HG02840 (cell line): Measurements from ENCODE around the gene CLCN5.

Experiments
- ATAC-seq: cut with Tn5 transposase; IDR thresholded peaks from one replicate; pipeline ENCODE4 v1.9.1; 2021; ENCODE audit warnings: mild to moderate bottlenecking, moderate library complexity, moderate number of reproducible peaks; ENCODE audit not compliant: unreplicated experiment, low FRiP score

The CLCN5 gene

GRCh38 chrX:50073601-50074000 lies 151.2 kb downstream of the CLCN5 start:
- ATAC-seq: no peak

GRCh38 chrX:50075630-50076339 lies 153.4 kb downstream of the CLCN5 start:
- ATAC-seq: no peak

GRCh38 chrX:50081282-50081889 lies 159.0 kb downstream of the CLCN5 start:
- ATAC-seq: no peak

GRCh38 chrX:50082741-50083140 lies 160.3 kb downstream of the CLCN5 start:
- no peak for ATAC-seq

GRCh38 chrX:50088645-50089044 lies 166.2 kb downstream of the CLCN5 start:
- ATAC-seq: no peak

- no peak for ATAC-seq
These were observed 171.2 kb downstream of the CLCN5 start for GRCh38 chrX:50093625-50094024.

GRCh38 chrX:50097071-50097470 lies 174.7 kb downstream of the CLCN5 start:
- no peak for ATAC-seq

GRCh38 chrX:50098241-50098640 lies 175.8 kb downstream of the CLCN5 start:
- no peak for ATAC-seq

- ATAC-seq: no peak
These were observed 176.4 kb downstream of the CLCN5 start for GRCh38 chrX:50098749-50099148.

GRCh38 chrX:50099331-50099730 lies 176.9 kb downstream of the CLCN5 start:
- no peak for ATAC-seq

GRCh38 chrX:50100188-50100587 lies 177.8 kb downstream of the CLCN5 start:
- ATAC-seq: no peak

GRCh38 chrX:50103176-50103575 lies 180.8 kb downstream of the CLCN5 start:
- ATAC-seq: no peak

GRCh38 chrX:50103866-50104566 lies 181.6 kb downstream of the CLCN5 start:
- no peak for ATAC-seq

GRCh38 chrX:50106051-50106675 lies 183.8 kb downstream of the CLCN5 start:
- no peak for ATAC-seq

- ATAC-seq: no peak
These were observed 185.1 kb downstream of the CLCN5 start for GRCh38 chrX:50107470-50107869.

- ATAC-seq: no peak
These were observed 185.9 kb downstream of the CLCN5 start for GRCh38 chrX:50108264-50108663.

- ATAC-seq: no peak
These were observed 189.3 kb downstream of the CLCN5 start for GRCh38 chrX:50111742-50112141.

- ATAC-seq: no peak
These were observed 191.7 kb downstream of the CLCN5 start for GRCh38 chrX:50114113-50114512.

GRCh38 chrX:50115973-50116372 lies 193.6 kb downstream of the CLCN5 start:
- no peak for ATAC-seq

GRCh38 chrX:50117476-50117875 lies 195.1 kb downstream of the CLCN5 start:
- no peak for ATAC-seq

GRCh38 chrX:50125480-50125879 lies 203.1 kb downstream of the CLCN5 start:
- ATAC-seq: no peak
